ENCODE results near the gene FGFR2.

- TF ChIP-seq RCOR1 (IDR thresholded peaks at IDR 0.05; ENCODE audit: insufficient replicate concordance, low read length) (no peak), POLR2A (IDR thresholded peaks at IDR 0.05; ENCODE audit: low read depth, low read length) (no peak), BHLHE40 (IDR thresholded peaks at IDR 0.05; ENCODE audit: low read depth, low read length) (no peak), FOS (IDR thresholded peaks at IDR 0.05; ENCODE audit: low read depth, low read length) (no peak), MXI1 (IDR thresholded peaks at IDR 0.05; ENCODE audit: borderline replicate concordance, low read depth, low read length) (no peak), MAFK (IDR thresholded peaks at IDR 0.05; ENCODE audit: low read depth, low read length) (no peak), SMC3 (IDR thresholded peaks at IDR 0.05; ENCODE audit: low read depth, low read length) (no peak), CEBPB (IDR thresholded peaks at IDR 0.05; ENCODE audit: low read depth, low read length) (no peak), RAD21 (IDR thresholded peaks at IDR 0.05; ENCODE audit: low read length) (no peak), RFX5 (IDR thresholded peaks at IDR 0.05; ENCODE audit: low read depth, low read length) (no peak), MAZ (IDR thresholded peaks at IDR 0.05; ENCODE audit: borderline replicate concordance, low read depth, low read length) (no peak)
- TF ChIP-seq, protein P1, sequence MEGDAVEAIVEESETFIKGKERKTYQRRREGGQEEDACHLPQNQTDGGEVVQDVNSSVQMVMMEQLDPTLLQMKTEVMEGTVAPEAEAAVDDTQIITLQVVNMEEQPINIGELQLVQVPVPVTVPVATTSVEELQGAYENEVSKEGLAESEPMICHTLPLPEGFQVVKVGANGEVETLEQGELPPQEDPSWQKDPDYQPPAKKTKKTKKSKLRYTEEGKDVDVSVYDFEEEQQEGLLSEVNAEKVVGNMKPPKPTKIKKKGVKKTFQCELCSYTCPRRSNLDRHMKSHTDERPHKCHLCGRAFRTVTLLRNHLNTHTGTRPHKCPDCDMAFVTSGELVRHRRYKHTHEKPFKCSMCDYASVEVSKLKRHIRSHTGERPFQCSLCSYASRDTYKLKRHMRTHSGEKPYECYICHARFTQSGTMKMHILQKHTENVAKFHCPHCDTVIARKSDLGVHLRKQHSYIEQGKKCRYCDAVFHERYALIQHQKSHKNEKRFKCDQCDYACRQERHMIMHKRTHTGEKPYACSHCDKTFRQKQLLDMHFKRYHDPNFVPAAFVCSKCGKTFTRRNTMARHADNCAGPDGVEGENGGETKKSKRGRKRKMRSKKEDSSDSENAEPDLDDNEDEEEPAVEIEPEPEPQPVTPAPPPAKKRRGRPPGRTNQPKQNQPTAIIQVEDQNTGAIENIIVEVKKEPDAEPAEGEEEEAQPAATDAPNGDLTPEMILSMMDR (conservative IDR thresholded peaks at IDR 0.05; ENCODE audit: low read depth, low read length): no peak
- TF ChIP-seq, protein P2, sequence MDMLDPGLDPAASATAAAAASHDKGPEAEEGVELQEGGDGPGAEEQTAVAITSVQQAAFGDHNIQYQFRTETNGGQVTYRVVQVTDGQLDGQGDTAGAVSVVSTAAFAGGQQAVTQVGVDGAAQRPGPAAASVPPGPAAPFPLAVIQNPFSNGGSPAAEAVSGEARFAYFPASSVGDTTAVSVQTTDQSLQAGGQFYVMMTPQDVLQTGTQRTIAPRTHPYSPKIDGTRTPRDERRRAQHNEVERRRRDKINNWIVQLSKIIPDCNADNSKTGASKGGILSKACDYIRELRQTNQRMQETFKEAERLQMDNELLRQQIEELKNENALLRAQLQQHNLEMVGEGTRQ (IDR thresholded peaks at IDR 0.05; ENCODE audit: low read depth, low read length): no peak
- TF ChIP-seq, protein P3, sequence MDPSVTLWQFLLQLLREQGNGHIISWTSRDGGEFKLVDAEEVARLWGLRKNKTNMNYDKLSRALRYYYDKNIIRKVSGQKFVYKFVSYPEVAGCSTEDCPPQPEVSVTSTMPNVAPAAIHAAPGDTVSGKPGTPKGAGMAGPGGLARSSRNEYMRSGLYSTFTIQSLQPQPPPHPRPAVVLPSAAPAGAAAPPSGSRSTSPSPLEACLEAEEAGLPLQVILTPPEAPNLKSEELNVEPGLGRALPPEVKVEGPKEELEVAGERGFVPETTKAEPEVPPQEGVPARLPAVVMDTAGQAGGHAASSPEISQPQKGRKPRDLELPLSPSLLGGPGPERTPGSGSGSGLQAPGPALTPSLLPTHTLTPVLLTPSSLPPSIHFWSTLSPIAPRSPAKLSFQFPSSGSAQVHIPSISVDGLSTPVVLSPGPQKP (IDR thresholded peaks at IDR 0.05; ENCODE audit: borderline replicate concordance, low read depth, low read length): no peak
These were observed 74.0 kb downstream of the FGFR2 start for GRCh38 chr10:121524157-121524817.

Data from IMR-90 (cell line).